GM13976 (cell line): ENCODE measurements around the gene EMD.
"Not testable (repeated sequence)": the region's sequence is repeated elsewhere in the genome, so short reads cannot be mapped to it uniquely, and the experiment has no call there.

Experiments used
- DNase-seq: peaks from one replicate; pipeline ENCODE4 v3.0.0; 2012; ENCODE audit warnings: low spot score
- in situ Hi-C: fragments of 300-500 bp; cut with MboI; formaldehyde crosslinking; loops from one replicate; pipeline ENCODE4 v1.12.0; 2022; ENCODE audit warnings: low sequenced_read_pairs, mixed read lengths, inconsistent platforms; ENCODE audit not compliant: unreplicated experiment
- TF ChIP-seq, protein P1 (sequence below): IDR thresholded peaks from 2 replicates; pipeline ENCODE4 v1.5.1; 2012; ENCODE audit warnings: borderline replicate concordance, mild to moderate bottlenecking; ENCODE audit not compliant: insufficient read depth; ENCODE audit errors: extremely low read depth, missing control alignments, control extremely low read depth

Gene EMD

DNA sequence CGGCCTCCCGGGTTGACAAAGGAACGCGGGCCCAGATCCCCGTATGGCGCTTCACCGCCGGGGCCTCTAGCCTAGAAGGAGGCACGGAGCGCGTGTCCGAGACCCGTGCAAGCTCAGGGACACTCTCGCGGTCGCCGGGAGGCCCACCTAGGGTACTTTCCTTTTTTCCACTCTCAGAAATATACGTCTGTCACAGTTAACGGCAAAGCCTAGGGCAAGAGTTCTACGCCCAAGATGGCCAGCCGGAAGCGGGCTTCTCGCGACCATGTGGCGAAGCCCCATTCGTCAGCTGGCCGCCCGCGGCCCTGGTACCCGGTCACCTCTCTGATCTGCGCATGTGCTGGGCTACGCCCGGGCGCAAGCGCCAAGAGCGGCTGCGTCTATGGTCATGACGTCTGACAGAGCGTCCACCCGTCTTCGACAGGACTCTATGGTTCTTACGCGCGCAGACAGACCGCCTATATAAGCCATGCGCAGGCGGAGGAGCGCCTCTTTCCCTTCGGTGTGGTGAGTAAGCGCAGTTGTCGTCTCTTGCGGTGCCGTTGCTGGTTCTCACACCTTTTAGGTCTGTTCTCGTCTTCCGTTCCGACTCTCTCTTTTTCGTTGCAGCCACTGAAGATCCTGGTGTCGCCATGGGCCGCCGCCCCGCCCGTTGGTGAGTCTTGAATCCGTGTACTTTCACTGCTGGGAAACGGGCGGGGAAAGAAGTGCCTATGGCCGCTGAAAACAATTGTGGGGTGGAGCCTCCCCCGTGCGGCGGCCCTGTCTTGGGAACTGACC lies 19.0 kb downstream of the EMD start, which contains the start of gene RPL10:
Gene RPL10, plus strand, starts transcription at position 490 of the 780 bp plus-strand sequence. Its CDS starts 143 bp downstream, at position 633.
- DNase-seq = peak; percentile 93
- TF ChIP-seq, protein P1, sequence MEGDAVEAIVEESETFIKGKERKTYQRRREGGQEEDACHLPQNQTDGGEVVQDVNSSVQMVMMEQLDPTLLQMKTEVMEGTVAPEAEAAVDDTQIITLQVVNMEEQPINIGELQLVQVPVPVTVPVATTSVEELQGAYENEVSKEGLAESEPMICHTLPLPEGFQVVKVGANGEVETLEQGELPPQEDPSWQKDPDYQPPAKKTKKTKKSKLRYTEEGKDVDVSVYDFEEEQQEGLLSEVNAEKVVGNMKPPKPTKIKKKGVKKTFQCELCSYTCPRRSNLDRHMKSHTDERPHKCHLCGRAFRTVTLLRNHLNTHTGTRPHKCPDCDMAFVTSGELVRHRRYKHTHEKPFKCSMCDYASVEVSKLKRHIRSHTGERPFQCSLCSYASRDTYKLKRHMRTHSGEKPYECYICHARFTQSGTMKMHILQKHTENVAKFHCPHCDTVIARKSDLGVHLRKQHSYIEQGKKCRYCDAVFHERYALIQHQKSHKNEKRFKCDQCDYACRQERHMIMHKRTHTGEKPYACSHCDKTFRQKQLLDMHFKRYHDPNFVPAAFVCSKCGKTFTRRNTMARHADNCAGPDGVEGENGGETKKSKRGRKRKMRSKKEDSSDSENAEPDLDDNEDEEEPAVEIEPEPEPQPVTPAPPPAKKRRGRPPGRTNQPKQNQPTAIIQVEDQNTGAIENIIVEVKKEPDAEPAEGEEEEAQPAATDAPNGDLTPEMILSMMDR = no peak
- in situ Hi-C loops = no loop called here

DNA sequence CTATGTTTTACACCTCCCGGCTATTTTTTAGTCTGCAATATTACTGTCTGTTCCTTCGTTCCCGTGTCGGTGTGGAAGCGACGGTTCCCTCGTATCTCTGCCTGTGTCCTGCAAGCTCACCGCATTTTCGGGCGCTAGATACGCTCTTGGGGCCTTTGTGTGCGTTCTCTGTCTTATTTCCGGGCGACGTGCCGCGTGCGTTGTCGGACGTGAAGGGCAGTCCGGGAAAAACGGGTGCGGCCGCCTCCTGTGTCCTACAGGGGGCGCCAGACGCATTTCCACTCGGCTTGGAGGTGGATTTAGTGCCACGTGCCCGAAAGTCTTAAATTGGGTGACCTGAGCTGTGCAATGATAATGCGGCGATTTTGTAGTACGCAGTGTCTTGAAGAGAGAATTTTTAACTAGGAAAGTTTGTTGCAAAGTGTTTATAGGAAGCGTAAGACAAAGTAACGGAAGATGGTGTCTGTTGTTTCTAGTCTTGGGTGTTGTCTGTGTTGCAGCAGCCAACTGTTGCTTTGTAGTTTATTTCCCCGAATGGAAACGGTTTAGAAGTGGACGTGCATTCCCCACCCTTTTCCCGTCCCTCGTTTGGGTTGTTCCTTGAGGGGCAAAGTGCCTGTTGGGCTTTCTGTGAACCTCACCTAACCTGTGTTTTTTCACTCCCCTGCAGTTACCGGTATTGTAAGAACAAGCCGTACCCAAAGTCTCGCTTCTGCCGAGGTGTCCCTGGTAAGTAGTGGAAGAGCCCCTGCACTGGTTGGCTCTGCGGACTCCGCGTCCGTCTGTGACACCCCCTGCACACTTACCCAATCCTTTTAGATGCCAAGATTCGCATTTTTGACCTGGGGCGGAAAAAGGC lies 19.8 kb downstream of the EMD start:
- peak; percentile 62 for DNase-seq
- TF ChIP-seq, protein P1 = peak; percentile 70
- in situ Hi-C loops = no loop called here

DNA sequence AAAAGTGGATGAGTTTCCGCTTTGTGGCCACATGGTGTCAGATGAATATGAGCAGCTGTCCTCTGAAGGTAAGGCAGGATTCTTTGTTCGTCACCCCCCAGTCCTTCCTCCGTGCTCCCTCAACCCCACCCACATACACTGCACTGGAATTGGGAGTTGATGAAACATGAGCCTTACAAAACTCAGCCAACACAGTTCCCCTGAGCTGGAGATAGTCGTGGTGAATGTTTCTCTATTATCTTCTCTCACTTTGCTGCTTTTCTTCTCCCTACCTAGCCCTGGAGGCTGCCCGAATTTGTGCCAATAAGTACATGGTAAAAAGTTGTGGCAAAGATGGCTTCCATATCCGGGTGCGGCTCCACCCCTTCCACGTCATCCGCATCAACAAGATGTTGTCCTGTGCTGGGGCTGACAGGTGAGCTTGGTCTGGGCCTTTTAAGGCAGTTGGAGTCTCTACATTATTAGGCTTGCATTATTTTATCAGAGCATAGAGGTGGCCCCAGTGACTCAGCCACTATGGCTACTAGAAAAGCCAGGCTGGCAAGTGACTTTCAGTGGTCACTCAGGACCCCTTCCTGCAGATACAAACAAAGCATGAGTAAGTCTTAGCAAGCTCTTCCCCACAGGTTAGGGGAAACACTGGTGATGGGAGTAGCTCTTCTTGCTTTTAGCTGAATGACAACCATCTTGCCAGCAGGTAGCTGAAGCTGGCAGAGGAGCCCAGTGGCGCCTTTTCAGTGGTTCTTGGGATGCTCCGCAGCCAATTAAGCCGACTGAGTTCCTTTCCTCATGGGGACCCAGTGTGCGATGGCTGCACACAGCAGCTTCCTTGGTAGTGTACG lies 20.7 kb downstream of the EMD start:
- in situ Hi-C loops = no loop called here
- TF ChIP-seq, protein P1 = no peak
- no peak for DNase-seq

GRCh38 chrX:154400369-154400817 lies 21.3 kb downstream of the EMD start:
- in situ Hi-C loops, DNase-seq: not testable (repeated sequence)

GRCh38 chrX:154401045-154401799 lies 22.1 kb downstream of the EMD start:
- in situ Hi-C loops = no loop called here
- TF ChIP-seq, protein P1 = no peak
- no peak for DNase-seq

DNA sequence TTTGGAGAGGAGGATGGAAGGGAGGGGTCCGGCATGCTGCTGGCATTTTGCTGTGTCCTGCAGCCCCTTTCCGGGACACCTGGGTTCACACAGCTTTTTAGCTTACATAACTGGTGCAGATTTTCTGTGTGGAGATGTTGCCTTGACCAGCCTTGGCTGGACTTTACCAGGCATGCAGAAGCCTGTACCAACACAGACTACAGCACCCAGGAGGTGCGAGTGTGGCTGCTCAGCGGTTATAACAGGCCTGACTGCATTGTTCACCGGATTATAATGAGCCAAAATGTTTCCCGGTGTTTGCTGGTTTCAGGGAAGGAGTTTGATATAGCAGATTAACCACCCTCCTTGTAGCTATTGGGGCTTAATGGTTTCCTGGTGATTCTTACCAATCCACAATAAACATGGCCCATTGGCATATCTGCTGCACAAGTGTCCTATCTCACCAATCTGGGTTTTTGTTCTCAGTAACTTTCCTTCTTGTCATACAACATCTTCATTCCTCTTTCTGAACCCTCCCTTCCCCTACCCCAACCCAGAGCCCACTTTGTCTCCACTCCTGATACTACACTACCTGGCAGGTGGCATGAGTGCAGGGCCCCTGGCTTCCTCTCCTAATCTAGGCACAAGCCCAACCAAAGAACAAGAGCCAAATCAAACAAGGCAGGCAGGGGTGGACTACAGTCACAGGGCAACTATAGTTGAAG lies 23.0 kb downstream of the EMD start:
- no peak for DNase-seq
- TF ChIP-seq, protein P1 = no peak
- in situ Hi-C loops = no loop called here
